ENCODE measurements around the gene PCDH11Y. TPM values are rescaled to one million over a fixed set of nuclear protein-coding genes. Genes with fewer than 3 reads are reported as not detected.
"Not testable (repeated sequence)": the region's sequence is repeated elsewhere in the genome, so short reads cannot be mapped to it uniquely, and the experiment has no call there.

PCDH11Y gene, protein sequence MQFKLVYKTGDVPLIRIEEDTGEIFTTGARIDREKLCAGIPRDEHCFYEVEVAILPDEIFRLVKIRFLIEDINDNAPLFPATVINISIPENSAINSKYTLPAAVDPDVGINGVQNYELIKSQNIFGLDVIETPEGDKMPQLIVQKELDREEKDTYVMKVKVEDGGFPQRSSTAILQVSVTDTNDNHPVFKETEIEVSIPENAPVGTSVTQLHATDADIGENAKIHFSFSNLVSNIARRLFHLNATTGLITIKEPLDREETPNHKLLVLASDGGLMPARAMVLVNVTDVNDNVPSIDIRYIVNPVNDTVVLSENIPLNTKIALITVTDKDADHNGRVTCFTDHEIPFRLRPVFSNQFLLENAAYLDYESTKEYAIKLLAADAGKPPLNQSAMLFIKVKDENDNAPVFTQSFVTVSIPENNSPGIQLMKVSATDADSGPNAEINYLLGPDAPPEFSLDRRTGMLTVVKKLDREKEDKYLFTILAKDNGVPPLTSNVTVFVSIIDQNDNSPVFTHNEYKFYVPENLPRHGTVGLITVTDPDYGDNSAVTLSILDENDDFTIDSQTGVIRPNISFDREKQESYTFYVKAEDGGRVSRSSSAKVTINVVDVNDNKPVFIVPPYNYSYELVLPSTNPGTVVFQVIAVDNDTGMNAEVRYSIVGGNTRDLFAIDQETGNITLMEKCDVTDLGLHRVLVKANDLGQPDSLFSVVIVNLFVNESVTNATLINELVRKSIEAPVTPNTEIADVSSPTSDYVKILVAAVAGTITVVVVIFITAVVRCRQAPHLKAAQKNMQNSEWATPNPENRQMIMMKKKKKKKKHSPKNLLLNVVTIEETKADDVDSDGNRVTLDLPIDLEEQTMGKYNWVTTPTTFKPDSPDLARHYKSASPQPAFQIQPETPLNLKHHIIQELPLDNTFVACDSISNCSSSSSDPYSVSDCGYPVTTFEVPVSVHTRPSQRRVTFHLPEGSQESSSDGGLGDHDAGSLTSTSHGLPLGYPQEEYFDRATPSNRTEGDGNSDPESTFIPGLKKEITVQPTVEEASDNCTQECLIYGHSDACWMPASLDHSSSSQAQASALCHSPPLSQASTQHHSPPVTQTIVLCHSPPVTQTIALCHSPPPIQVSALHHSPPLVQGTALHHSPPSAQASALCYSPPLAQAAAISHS (N-terminal part only)
- not detected for total RNA-seq
- long read RNA-seq, result 0 reads

DNA sequence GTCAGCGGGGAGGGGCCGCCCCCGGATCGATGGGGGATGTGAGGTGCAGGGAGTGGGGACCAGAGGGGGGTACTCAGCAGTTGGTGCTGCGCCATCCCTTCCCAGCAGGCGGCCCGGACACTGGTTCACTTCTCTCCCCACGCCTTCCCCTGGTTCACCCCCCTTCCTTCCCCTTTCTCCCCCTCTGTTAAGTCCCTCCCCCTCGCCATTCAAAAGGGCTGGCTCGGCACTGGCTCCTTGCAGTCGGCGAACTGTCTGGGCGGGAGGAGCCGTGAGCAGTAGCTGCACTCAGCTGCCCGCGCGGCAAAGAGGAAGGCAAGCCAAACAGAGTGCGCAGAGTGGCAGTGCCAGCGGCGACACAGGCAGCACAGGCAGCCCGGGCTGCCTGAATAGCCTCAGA lies at the start of gene PCDH11Y:
Gene PCDH11Y (plus strand): TSS at position 240 of the 400 bp plus-strand sequence. CDS start 56,804 bp downstream, outside the sequence.
- ATAC-seq; DNase-seq; intact Hi-C loops (cut with DNase I, micrococcal nuclease): not testable (repeated sequence)

DNA sequence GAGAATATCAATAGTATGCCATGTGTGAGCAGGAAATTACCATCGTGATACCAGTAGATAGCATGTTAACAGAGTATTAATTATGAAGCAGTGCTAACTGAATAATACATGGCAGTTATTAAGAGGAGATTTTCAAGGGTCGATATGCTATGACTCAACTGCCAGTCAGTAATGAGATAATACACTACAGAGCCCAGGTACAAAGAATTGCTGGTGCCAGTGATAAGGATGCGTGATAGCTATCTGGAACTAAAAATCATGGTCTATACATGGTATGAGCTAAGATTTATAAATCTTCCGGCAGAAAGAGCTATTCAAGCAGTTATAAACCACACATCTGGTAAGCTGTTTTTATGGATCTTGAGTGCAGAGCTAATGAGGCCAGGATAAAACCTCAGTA lies 32.2 kb upstream of the PCDH11Y start:
- intact Hi-C loops (cut with DNase I, micrococcal nuclease); ATAC-seq; DNase-seq: not testable (repeated sequence)

DNA sequence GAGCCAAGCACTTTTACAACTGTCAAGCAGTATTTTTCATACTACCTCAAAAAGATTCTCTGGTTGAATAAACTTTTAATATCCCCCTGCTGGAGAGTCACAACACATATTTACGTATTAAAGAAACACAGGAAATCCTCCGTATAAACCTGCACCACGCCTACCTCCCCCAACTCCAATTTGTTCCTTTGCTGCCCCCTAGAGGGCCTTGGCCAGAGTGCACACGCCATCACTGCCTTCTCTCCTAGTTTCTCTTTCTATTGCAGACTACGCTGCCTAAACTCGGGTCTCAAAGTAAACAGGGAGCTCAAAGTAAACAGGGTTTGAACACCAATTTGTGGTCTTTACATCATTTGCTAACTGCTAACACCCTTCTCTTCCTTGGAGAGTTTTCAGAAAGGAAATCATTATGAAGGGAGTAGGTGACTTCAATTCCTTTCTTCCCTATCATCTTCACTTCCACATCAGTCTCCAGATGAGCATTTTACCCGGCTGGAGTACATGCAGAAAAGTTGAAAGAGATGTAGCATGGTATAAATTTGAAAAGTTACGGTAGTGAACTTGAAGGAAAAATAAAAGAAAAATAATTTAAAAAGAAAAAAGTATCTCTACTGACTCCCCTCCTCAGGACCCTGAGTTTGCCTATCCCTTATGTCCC lies 8.2 kb upstream of the PCDH11Y start:
- ATAC-seq; intact Hi-C loops (cut with DNase I, micrococcal nuclease); DNase-seq: not testable (repeated sequence)

DNA sequence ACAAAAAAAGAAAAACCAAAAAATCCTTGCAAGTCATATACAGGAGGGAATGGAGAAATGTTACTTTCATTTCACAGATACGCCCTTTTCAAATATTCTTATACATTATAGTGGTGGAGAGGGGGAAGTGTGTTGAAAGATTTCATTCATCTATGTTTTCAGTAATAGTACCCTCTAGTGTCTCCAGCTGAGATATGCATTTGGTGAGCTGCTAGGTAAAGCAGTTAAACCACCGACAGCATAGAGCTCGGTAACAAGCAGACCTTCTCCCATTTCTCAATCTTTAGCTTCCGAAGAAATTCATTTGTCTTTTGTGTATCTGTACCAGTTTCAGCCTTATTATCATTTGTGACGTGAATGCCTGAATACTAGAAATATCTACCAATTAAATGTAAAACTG lies 5.2 kb upstream of the PCDH11Y start:
- ATAC-seq; intact Hi-C loops (cut with DNase I, micrococcal nuclease): not testable (repeated sequence)

DNA sequence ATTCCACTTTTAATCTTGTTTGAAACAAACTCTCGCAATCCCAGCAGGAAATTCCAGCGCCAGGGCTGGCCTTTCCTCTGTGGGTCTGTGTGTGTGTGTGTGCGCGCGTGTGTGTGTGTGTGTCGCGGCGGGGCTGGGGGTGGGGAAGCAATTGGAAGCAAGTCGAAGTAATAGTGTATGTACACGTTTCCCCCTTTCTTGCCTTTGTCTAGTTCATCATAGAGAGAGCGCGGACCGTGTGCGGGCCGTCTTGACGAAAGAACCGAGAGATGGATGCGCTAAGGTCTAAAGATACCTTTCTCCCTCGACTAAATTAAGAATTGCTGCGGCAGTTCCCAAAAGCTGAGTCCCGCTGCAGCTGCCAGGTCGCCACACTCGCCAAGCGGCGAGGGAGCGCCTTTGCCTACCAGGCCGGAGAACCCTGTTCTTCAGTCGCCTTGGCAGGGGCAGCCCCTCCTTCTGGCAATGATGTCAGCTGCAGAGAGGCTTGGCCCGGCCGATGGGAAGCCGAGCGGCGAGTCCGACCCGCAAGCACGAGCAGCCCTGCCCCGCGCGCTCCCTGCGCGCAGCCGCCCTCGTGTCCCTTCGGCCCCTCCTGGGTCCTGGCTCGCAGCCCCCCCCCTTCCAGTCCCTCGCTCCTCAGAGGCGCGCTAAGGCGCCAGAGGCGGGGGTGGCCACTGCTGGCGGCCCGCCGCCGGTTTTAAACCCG lies 2.5 kb downstream of the PCDH11Y start:
- intact Hi-C loops (cut with DNase I, micrococcal nuclease); ATAC-seq; DNase-seq: not testable (repeated sequence)

More for the DNA sequence above, 5.2 kb upstream of the PCDH11Y start:
- not testable (repeated sequence) for DNase-seq

DNA sequence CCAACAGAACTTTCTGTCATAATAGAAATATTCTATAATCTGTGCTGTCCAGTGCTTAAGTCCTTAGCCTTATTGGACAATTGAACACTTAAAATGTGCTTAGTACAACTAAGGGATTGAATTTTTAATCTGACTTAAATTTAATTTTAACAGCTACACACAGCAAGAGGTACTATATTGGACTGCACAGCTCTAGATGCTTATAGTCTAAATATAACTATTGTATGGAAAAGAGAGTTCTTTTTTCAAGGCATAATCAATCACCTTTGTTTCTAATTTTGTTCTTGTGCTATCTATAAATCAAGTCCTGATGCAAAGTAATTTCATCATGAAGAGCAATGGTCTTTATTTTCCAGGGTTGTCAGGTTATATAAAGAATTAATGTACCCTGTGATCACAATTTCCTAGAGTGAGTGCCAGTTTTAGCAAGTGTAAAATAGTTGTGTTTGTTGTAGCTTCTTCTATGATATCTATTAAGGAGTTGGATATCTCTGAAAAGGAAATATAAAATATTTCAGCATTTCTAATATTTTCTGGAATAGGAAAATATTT lies 39.0 kb downstream of the PCDH11Y start:
- ATAC-seq; DNase-seq; intact Hi-C loops (cut with DNase I, micrococcal nuclease): not testable (repeated sequence)

DNA sequence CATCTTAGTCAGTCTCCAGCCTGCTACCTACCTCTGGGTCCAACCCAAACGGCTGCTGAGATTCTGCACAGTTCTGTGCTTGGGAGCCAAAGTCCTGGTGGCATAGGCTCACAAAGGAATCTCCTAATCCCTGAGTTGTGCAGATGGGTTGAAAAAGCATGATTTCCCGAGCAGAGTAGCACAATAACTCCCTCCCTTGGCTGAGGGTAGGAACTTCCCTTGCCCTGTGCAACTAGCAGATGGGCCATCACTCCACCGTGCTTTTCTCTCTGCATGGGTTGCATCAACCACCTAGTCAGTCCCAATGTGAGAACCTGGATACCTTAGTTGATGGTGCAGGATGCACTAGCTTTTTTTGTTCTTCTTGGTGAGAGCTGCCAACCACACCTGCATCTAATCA lies 82.9 kb downstream of the PCDH11Y start:
- DNase-seq; ATAC-seq; intact Hi-C loops (cut with DNase I, micrococcal nuclease): not testable (repeated sequence)

DNA sequence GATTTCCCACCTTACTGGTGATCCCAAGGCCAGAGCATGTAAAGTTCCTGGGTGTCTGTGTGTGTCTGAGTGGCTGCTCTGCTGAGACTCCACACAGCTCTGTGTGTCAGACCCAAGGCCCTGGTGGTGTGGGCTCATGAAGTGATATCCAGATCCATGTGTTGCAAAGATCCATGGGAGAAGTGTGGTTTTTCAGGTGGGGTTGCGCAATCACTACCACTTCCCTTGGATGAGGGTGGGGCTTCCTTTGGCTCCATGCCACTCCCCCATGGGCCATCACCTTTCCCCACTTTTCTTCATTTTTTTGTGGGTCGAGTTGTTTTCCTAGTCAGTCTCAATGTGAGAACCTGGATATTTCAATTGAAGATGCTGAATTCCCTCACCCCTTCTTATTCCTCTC lies 182.9 kb downstream of the PCDH11Y start:
- intact Hi-C loops (cut with DNase I, micrococcal nuclease); ATAC-seq; DNase-seq: not testable (repeated sequence)

DNA sequence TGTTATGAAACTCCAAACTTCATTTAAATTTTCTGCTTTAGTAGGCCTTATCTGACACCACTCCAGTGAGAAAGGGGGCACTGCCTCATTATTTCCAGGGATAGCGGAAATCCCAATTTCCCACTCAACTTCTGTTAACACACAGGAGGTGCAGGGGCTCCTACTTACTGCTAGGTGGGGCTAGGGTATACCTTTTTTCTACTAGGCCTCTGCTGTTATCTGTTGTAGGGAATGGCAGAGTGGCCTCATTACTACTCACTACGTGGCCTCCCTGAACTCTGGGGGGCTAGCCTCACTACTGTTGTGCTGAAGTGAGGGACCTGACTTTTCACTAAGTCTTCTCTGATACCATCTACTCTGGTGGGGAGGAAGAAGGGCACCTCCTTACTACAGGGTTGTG lies 215.0 kb downstream of the PCDH11Y start:
- intact Hi-C loops (cut with DNase I, micrococcal nuclease), result not testable (repeated sequence)

DNA sequence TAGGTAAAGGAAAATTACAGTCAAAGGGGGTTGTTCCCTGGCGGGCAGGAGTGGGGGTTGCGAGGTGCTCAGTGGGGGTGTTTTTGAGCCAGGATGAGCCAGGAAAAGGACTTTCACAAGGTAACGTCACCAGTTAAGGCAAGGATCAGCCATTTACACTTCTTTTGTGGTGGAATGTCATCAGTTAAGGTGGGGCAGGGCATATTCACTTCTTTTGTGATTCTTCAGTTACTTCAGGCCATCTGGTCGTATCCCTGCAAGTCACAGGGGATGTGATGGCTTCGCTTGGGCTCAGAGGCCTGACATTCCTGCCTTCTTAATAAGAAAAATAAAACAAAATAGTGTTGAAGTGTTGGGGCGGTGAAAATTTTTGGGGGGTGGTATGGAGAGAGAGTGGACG lies 324.8 kb downstream of the PCDH11Y start:
- ATAC-seq; intact Hi-C loops (cut with DNase I, micrococcal nuclease); DNase-seq: not testable (repeated sequence)

More for the DNA sequence above, 215.0 kb downstream of the PCDH11Y start:
- not testable (repeated sequence) for DNase-seq, ATAC-seq

DNA sequence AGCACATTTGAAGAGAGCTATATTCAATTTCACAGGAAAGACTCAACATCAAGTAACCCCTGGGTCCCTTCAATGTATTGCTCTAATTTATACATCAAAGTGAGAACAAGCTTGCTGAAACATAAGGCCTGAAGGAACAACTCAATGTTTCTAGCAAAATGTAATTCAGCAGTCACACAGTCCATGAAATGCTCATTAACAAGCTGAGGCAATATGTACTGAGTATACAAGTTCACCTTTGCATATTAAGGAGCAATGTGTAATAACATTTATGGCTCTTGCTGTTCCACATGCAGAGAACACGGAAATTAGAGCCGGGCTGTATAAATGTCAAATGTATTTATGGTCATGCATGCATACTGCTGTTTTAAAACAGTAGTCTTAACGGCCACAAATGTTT lies 342.1 kb downstream of the PCDH11Y start:
- ATAC-seq; DNase-seq; intact Hi-C loops (cut with DNase I, micrococcal nuclease): not testable (repeated sequence)

DNA sequence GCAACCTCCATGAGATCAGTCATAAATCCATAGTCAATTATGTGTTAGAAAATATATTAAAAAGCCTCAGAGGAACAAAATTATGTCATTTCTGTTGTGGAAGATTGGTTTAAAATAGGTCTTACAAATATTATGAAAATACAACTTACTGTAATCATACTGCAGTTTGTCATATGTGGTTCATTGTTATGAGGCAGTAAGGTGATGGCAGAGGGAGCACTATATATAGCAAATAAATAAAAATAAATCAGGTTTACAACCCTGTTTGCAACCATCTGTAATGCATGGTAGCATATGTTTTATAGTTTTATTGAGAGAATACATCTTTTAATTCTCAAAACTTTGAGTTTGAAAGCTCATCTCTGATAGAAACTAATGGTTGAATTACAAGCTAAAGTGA lies 543.6 kb downstream of the PCDH11Y start:
- intact Hi-C loops (cut with DNase I, micrococcal nuclease); ATAC-seq; DNase-seq: not testable (repeated sequence)

DNA sequence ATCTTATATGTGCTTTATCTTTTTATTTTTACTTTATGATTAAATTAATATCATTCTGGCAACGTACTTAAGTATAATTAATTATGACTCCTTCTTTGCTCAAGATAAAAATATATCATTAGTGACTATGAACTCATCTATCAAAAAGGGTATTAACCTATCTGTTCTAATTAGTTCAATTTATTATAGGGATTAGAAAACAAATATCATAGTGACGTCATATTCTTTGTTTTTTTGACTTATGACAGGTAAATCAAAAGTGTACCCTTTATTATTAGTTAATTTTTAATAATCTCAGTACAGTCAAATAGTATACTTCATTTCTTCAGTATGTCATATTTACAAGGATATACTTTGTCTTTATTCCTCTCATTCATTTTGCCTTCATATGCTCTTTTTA lies 638.5 kb downstream of the PCDH11Y start:
- DNase-seq; intact Hi-C loops (cut with DNase I, micrococcal nuclease); ATAC-seq: not testable (repeated sequence)

DNA sequence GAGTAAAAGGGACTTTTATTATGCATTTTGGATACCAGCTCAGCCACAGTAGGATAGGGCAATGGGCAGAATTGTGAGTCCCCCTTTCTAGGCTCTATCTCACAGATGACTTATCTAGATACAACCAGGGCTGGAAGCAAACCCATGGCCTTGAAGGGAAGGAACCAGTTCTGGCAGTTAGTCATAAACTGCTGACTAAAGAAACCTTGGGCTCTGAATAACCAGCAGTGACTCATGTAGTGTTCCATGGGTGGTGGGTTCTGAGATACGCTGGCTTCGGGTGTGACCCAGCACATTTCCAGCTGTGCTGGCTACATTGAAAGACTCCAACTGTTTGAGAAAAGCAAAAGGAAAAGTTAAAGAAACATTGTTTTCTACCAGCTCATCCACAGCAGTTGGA lies 679.2 kb downstream of the PCDH11Y start:
- ATAC-seq; DNase-seq; intact Hi-C loops (cut with DNase I, micrococcal nuclease): not testable (repeated sequence)

DNA sequence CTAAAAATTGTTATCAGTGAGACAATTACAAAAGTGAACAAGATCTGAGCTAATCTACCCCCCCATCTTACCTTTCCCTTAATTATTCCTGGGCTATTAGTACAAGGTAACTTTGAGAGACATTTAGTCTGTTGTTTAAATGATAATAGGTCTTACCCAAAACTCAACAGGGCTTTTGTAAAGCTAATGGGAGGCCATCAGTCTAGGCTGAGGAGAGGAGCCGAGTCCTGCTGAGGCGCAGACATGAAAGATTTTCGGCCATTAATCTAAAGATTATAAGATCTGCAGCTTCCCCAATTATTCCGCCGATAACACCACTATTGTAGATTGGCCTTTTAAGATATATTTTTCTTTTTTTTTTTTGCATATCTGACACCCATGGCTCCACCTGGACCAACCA lies 708.6 kb downstream of the PCDH11Y start:
- intact Hi-C loops (cut with DNase I, micrococcal nuclease); ATAC-seq; DNase-seq: not testable (repeated sequence)

DNA sequence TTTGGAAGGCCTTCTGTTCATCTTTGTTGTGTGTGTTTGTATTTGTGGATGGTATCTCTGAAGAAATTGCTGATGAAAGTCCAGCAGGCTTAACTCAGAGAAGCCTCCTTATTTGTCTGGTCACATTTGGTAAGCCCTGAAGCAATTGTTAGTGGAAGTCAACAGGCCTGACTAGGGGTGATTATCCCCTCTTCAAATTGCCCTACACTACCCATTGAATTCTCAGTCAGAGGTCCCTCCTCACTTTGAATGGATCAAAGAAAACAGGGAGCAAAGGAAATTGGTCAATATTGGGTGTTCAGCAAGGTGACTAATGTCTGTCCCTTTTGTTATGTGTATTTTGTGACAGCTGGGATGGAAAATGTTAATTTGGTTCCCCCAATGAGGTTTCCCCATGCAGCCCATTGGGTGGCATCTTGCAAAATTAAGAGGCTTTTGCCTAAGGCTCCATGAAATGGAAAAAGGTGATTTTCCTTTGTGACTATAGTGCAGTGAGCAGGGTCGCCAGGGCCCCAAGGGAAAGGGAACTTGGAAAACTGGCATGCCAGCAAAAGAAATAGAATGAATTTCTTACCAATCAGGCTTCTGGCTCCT lies 709.8 kb downstream of the PCDH11Y start:
- DNase-seq; ATAC-seq; intact Hi-C loops (cut with DNase I, micrococcal nuclease): not testable (repeated sequence)

DNA sequence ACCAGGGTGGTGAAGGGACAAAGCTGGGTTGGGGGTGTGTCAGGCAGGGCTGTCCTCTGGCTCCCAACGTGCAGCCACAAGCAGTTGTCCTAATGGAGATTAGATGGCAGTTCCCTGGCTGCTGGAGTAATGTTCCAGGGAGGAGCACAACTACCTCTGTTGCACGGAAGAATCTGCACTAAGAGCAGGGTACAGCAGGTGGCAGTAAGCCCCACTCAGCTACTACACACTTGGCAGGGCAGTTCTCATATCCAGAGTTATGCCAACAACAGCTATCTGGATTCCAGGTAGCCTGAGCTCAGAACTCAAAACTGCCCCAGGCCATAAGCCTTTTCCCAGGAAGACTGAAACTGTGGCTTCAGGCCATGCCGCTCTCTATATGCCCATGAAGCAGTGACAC lies 761.3 kb downstream of the PCDH11Y start:
- intact Hi-C loops (cut with DNase I, micrococcal nuclease); DNase-seq; ATAC-seq: not testable (repeated sequence)
